IPS-NIHi11 (cell line): ENCODE measurements around the gene GPR82.
"Not testable (repeated sequence)": the region's sequence is repeated elsewhere in the genome, so short reads cannot be mapped to it uniquely, and the experiment has no call there.

ENCODE experiments used
- DNase-seq: peaks from one replicate; pipeline ENCODE4 v3.0.0; 2012; ENCODE audit warnings: mixed read lengths, low spot score

GPR82 gene

DNA sequence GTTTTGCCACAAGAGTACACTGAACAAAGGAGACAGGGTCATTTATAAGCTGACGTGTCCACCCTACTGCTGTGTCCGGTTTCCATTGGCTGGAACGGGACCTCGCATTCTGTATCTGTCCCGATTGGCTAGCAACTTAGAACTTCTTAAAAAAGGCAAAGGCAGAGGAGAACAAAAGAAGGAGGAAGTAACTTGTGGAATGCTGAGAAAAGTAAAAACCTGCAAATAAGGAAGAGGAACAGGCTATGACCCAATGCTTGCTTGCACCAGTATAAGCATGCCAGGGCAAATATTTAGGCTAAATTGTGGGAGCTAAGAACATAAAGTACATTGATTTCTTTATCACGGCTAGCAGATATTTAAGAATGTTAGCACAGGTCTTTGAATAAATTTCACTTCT is 4.4 kb upstream of the GPR82 start:
- DNase-seq = not testable (repeated sequence)

DNA sequence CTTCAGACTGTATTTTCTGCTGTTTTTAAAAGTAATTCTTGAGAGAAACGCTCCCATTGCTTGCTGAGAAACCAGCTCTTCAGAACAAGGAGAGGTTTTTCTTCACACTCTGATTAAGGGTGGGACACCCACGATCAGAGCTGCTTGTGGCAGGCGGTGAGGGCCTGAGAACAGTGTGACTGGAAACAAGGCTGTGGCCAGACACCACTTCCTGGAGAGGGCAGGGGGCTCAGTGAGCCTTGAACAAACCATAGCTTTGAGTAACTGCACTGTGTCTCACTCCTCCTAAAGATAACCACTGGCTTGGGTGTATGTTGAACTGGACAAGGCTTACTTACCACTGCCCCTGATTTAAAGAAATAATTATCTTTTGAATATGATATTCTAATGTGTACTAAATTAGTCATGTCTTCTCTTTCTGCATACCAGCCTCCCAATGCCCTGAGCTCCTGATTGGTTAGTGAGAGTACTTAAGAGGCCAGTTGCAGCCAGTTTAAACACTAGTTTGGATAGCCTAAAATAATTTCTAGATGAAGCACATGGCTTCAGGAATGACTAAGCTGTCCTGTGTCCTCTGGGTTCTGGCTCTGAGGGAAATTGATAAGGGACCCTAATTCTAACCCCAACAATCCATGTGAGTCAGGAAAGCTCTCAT is 3.7 kb upstream of the GPR82 start:
- no peak for DNase-seq

DNA sequence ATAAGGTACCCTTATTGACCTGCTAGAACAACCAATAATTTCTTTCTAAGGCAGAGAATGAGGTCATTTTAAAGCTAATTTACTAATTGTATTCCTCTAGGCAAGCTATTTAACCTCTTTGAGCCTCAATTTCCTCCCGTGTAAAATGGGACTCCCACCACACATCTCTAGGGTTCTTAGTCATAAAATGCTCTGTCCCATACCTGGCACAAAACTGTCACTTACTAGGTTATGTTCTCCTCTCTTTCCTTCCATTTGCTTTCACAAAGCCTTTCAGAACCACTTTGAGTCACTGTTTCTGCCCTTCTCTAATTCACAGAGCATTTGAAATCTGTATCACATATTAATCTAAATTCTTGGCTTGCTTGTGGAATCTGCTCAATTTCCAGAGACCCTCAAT is 2.4 kb upstream of the GPR82 start:
- DNase-seq = no peak

DNA sequence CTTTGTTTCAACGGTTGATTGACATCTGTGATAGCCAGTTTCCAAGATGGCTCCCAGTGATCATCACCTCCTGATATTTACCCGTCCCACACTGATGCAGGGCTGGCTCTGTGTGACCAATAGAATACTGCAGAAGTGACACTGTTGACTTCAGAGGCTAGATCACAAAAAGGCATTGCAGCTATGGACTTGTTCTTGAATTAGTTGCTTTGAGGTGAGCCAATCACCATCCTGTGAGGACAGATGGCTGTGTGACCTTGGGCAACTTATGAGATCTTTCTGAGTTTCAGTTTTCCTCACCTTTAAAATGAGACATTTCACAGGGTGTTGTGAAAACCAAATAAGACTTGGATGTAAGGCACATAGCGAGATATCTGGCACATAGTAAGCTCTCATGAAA is 1.8 kb upstream of the GPR82 start:
- no peak for DNase-seq

DNA sequence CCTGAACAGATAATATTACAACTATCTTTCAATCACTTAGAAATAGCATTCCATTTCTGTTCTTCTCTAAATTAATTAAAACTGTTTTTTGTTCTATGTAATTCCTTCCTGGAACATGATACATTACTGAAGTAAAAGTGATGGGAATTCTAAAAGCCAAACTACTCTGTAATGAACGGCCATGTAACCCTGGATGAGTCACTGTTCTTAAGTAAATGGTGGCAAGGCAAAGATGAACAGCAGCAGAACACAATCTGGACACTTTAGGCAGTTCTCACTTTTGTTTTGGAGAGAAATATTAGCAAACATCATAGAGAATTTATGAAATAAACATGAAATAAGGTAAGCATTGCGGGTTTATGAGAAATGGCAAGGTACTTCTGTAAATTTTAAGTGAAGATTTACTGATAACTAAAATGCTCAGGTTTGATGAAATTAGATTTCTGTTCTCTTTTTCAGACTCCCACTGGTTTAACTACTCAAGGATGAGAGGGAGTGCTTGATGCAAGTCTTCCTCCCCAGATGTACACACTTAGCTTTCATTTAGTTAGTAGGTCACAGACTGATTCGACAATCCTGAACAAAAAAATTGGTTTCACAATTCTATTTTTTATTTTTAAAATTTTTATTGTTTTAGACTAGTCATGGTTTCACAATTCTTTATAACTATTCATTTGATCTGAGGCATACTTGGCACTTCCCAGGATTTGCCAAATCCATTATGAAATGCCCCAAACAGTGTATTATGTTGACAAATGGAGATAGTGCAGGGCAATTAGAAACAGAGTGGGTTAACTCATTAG is 964 bp upstream of the GPR82 start:
- DNase-seq = no peak

DNA sequence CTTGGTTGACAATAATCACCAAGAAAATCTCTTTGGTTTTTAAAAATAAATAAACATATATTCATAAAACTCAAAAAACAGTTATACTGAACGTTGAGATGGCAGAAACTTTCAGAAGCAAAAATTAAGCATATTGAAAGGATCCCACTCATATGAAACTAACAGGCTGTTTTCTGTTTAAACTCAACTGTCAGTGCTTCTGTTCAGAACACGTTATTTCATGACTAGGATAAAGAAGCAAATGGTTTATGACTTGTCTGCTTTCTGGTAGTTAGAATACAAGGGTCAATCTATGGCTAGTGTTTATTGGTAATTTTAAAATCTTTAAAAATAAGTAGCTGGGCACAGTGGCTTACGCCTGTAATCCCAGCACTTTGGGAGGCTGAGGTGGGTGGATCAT is 4.1 kb downstream of the GPR82 start:
- DNase-seq = no peak

DNA sequence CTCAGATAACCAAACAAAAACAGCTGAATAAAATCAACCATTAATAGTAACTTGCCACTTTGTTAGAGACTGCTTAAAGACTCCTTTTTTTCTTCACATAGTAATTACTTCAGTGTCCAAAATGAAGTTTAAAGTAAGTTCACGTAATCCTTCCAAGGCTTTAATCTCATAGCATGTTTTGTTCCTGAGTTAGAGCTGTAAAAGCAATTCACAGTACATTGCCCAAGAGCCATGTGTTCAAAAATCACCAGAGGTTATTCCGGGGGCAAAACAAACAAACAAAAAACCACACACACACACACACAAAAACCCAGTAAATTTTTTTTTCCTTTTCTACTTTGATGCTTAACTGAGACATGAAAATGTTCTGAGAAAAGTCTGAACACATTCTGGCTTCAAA is 6.1 kb downstream of the GPR82 start:
- DNase-seq = no peak

DNA sequence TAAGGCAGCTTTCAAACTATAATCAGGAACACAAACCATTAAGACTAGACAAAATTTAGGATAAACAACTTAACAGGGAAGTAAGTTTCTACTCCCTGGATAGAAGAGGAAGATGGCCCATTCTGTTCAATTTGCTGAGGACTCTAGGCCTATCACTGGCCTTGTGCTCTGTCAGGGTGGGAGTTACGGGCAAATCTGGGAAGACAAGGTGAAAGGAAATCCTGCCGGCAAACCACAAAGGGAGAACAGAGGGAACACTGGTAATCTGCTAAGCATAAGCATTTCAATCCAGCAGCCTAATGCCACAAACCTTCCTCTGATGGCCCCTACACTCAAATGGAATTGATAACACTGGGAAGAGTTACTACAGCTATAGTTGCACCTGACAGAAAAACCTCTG is 8.3 kb downstream of the GPR82 start:
- DNase-seq = peak; percentile 10

DNA sequence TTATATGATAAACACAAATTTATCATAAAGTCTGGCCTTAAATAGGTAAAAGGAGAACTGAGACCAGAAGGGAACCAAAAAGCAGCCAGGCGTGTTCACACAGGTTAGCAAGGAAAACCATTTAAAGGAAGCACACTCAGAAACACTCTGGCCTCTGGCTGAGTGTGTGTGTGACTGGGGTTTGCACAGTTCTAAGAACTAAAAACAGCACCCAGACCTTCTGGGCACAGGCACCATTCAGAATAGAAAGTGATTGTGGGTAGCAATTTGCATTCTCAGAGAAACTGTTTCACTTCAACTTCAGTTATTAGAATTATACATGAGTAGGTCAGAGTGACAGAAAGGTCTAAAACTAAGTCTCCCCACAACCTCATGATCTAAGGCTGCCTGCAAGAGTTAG is 10.0 kb downstream of the GPR82 start:
- DNase-seq = no peak

DNA sequence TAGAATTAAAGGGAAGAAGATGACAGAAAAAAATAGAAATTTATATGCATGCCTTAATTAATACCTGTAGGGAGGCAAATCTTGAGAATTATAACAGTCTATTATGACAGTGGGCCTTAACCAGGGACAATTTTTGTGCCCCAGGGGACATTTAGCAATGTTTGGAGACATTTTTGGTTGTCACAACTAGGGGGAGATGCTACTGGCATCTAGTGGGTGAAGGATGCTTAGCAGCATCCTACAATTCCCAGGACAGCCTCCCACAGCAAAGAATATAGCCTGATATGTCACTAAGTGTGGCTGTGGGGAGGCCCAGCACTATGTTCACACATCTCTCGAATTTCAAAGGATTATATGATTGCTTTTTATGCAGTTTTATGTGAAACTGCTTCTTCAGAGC is 10.5 kb downstream of the GPR82 start:
- DNase-seq = peak; percentile 2

DNA sequence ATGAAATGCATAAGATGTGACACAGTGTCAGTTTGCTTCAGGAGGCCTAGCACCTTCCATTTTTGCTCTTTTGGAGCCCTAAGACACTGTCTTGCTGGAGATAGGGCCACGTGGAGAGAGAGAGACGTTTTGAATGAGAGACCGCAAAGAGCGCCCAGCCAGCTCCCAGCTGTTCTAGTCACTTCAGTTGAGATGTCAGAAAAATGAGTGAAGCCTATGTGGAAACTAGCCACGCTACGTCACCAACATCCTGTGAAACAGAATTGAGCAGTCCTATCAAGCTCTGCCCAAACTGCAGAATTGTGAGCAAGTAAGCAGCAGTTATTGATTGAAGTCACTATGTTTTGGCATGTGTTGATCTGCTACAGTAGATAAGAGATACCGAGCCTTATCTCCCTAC is 13.1 kb downstream of the GPR82 start:
- DNase-seq = no peak

DNA sequence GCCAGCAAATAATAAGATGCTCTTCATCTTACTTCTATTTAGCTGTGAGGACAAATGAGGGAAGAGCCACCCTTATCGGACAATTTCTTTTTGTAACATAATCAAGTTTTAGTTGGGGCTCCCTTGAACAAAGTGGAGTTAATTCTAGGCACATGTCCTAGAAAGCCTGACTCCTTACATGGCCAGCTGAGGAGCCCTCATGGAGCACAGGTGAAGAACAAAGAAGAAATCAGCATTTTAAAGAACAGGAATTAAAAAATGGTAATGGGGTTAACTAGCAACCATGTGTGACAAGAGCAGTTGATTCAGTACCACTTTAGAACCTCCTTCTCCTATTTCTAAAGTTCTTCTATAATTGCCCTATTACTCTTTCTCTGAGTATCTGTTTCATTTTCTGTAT is 15.9 kb downstream of the GPR82 start:
- no peak for DNase-seq

DNA sequence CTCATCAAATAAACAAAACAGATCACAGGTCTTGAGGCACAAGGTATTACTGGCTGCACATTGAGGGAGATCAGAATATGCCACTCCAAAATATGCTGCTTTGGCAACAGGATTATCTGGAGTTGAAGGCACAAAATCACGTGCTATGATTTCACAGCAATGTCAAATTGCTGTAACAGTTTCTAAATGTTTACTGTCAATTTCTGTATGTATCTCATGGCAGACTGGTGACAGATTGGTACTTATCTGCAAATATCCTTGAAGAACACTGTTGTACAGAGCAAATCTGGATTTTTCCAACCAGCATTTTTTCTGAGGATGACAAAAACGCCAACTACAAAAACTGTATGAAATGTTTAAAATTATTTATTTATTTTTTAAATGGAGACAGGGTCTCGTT is 26.7 kb downstream of the GPR82 start:
- no peak for DNase-seq

DNA sequence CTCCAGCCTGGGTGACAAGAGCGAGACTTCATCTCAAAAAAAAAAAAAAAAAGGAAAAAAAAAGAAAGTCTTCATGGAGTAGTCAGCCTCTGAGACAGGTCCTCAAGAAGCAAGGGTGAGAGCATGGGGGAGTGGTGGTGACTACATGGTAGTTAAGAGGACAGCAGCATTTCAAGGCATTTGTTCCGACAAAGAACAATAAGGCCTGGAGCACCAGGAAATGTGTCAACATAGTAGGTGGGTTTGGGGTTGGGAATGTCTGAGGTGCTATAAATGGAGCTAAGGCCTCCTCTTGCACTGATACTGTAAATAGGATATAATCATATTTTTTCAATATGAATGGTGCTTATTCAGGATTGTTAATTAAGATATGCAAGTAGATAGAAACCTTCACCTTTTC is 34.4 kb downstream of the GPR82 start:
- DNase-seq = no peak

DNA sequence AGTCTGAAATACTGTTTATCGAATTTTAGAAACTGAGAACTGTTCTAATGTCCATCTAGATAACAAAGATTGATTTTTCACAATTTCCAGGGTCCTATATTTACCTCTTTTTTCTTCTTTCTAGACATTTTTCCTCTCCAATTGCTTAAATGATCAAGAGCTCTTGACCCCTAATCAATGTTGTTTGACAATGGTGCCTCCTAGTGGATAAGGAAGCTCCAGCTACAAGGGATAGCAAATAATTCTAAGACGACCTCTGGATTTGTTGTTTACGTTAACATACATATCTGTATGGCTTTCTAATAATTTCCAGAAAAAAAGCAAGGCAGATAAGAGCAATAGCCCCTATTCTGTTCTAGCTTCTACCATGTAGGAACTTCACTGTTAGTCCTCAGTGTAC is 35.8 kb downstream of the GPR82 start:
- peak; percentile 10 for DNase-seq

DNA sequence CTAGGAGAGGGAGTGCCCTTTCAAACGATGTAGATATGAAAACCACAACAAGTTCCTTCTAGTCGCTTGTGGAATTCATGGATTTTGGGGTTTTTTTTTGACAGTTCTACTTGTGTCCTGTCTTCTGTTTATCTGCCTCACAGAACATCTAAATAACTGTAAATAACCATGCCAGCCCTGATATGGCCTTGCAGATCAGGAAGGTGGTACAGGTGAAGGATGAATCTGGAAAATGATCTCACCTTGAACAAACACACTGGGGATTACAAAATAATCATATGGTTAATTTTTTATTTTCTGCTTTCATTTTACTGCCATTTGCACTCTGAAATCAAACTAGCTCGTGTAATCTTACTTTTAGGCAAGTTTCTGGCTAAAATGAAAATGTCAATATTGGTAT is 37.2 kb downstream of the GPR82 start:
- DNase-seq = no peak

DNA sequence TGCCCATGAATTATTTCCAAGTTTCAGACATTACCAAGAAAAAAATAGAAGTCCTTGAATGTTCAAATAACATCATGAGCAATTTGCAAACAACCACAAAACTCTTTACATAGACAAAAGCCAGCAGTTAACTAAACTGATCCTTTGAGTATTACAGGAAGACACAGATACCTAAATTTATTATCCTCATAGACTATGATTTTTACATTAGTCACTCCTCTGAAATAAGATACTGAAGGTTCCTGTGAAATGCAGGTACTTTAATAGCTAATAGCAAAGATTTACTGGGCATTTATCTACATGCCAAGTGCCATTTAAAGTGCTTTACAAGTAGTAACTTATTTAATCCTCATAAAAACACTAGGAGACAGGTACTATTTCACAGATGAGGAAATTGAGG is 37.7 kb downstream of the GPR82 start:
- DNase-seq = no peak

DNA sequence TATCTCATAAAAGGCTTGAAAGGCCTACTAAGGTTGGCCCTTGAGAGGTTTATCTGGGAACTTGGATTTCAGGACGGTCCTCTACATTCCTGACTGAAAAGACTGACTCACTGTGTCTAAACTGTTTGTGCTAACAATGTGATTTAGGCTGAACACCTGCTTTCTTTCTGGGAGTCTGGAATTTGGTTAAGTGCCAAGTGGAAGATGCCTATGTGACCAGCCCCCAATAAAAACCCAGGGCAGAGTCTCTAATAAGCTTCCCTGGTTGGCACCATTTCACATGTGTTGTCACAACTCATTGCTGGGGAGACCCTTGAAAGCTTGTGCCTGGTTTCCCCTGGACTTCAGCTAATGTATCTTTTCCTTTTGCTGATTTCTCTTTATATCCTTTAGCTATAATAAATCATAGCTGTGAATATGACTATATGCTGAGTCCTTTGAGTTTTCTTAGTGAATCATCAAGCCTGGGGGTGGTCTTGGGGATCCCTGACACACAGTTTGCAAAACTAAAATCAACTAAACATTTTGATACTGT is 55.1 kb downstream of the GPR82 start:
- no peak for DNase-seq
